Mesodermal cell (in vitro differentiated cells): ENCODE results near the gene TWF2.

Experiments
- H3K27ac ChIP-seq: 2 replicates; pipeline ENCODE4 v1.7.0; 2013; ENCODE audit warnings: mild to moderate bottlenecking, low read depth, low read length, moderate library complexity; ENCODE audit not compliant: severe bottlenecking
- H3K36me3 ChIP-seq: 2 replicates; pipeline ENCODE4 v1.7.1; 2013; ENCODE audit warnings: mild to moderate bottlenecking, low read length, moderate library complexity; ENCODE audit not compliant: control insufficient read depth, insufficient read depth
- H3K4me1 ChIP-seq: one replicate; pipeline ENCODE4 v1.7.1; 2013; ENCODE audit warnings: mild to moderate bottlenecking, low read length; ENCODE audit not compliant: insufficient read depth, control insufficient read depth, poor library complexity, severe bottlenecking
- H3K4me3 ChIP-seq: 2 replicates; pipeline ENCODE4 v1.7.0; 2013; ENCODE audit warnings: low read length, control low read depth, mild to moderate bottlenecking; ENCODE audit not compliant: insufficient read depth, poor library complexity, severe bottlenecking; ENCODE audit errors: extremely low read depth
- H3K9me3 ChIP-seq: 2 replicates; pipeline ENCODE4 v1.7.1; 2013; ENCODE audit warnings: mild to moderate bottlenecking, low read length, moderate library complexity; ENCODE audit not compliant: control insufficient read depth
- WGBS, 2 experiments: methylation state at CpG; one replicate each; pipeline ENCODE4 v1.1.5; 2013; ENCODE audit warnings: missing lambda C conversion rate in 2 of 2; ENCODE audit not compliant: insufficient coverage in 2 of 2; 5-methylcytosine and 5-hydroxymethylcytosine counted together

The TWF2 gene

DNA sequence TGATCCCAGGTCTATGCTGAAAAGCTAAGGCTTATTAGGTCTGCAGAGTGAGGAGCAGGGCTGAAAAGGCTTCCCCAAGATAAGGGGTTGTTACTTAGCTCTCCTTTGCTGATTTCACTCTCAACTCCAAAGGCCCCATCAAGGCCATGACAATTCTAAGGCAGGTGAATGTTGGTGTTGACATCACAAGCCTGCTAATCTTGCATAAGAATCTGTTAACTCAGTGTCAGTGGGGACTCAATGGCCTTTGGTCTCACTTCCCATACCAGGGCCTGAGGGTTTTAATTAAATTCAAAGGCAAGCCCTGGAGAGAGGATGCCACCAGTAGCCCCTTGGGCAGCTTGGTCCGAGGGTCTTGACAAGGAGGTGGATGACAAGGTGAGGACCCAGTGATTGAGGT is 50.4 kb downstream of the TWF2 start:
- no peak overlapping the region for H3K27ac ChIP-seq
- H3K36me3 ChIP-seq, result no peaks in the 10 kb centered on the region
- WGBS, 2 experiments, result 57 to 100% methylated on average over 1 of the region's 1 CpG
- H3K4me3 ChIP-seq, result no peak overlapping the region
- H3K4me1 ChIP-seq, result no peaks in the 10 kb centered on the region
- no peaks in the 10 kb centered on the region for H3K9me3 ChIP-seq

DNA sequence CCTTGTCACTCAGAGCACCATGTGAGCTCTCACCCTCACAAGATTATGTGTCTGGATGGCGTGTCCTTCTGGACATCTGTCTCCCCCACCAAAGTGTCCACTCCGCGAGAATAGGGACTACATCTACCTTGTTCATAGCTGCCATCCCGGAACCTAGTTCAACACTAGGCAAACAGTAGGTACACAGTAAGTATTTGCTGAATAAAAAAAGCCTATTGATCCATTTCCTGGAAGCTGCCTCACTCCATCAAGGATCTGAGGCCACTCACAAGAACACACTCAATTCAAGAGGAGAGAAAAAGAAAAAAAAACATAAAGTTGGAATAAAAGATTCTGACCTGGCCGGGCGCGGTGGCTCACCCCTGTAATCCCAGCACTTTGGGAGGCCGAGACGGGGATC is 52.2 kb downstream of the TWF2 start:
- Histone ChIP-seq H3K9me3 (no peaks in the 10 kb centered on the region), H3K36me3 (no peaks in the 10 kb centered on the region), H3K4me3 (no peak overlapping the region), H3K4me1 (no peaks in the 10 kb centered on the region), H3K27ac (no peak overlapping the region)
- WGBS, 2 experiments, result 93 to 100% methylated on average over 1 to 5 of the region's 9 CpGs

DNA sequence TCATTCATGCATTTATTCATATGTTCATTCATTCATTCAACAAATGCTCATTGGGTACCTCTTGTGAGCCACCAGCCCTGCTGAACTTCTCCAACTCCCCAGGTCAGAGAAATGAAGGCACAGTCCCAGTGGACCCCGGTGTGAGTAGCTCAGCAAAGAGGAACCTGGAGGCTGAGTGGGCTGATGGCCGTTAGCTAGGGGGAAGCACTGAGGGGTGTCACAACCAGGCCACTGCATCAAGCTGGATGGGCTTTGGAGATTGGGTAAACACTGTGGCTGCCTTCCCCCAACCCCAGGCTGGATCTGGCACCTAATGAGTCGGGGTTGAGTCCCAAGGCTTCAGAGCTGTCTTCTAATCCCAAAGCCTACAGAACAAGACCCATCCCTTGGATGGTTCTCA is 53.1 kb downstream of the TWF2 start:
- no peaks in the 10 kb centered on the region for H3K9me3 ChIP-seq
- no peaks in the 10 kb centered on the region for H3K4me1 ChIP-seq
- H3K4me3 ChIP-seq, result no peak overlapping the region
- 100% methylated on average over 3 of the region's 3 CpGs for WGBS, 2 experiments
- no peaks in the 10 kb centered on the region for H3K36me3 ChIP-seq
- no peak overlapping the region for H3K27ac ChIP-seq

DNA sequence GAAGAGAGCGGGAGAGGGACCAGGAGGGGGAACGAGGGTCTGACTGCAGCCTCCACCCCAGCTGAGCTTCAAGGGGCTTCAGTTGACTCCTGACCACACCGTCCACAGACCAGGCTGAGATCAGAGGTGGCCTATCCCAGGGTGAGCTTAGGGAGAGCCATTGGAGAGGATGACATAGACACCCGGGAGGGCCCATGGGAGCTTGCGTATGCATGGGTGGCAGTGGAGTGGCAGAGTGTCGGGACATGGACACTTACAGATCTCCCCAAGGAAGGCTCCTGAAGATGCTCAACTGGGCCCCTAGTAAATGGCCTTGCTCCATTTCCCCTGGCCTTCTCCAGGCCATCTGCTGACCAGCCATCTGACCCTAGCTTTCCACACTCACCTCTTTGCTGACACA is 53.6 kb downstream of the TWF2 start:
- H3K4me3 ChIP-seq, result no peak overlapping the region
- H3K9me3 ChIP-seq, result no peaks in the 10 kb centered on the region
- H3K36me3 ChIP-seq, result no peaks in the 10 kb centered on the region
- 95 to 96% methylated on average over 6 of the region's 6 CpGs for WGBS, 2 experiments
- H3K27ac ChIP-seq, result no peak overlapping the region
- H3K4me1 ChIP-seq, result no peaks in the 10 kb centered on the region

DNA sequence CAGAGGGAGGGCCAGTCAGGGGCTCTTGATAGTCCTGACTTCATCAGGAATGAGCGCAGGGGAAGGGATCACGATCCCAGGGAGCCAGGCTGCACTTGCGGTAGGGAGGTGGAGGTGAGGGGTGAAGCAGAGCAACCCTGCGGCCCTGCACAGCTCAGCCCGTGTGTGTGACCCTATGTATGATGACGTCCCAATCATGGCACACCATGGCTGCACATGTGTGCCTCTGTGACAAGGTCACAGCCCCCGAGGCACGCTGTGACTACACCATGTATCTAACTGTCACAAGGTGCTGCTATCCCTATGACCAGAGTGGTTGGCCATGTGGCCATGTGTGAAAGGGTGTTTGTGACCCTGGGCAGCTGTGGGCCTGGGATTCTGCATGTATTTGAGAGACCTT is 54.3 kb downstream of the TWF2 start:
- no peak overlapping the region for H3K4me3 ChIP-seq
- H3K4me1 ChIP-seq, result no peaks in the 10 kb centered on the region
- H3K27ac ChIP-seq, result no peak overlapping the region
- no peaks in the 10 kb centered on the region for H3K36me3 ChIP-seq
- 83 to 86% methylated on average over 8 of the region's 8 CpGs for WGBS, 2 experiments
- H3K9me3 ChIP-seq, result no peaks in the 10 kb centered on the region

DNA sequence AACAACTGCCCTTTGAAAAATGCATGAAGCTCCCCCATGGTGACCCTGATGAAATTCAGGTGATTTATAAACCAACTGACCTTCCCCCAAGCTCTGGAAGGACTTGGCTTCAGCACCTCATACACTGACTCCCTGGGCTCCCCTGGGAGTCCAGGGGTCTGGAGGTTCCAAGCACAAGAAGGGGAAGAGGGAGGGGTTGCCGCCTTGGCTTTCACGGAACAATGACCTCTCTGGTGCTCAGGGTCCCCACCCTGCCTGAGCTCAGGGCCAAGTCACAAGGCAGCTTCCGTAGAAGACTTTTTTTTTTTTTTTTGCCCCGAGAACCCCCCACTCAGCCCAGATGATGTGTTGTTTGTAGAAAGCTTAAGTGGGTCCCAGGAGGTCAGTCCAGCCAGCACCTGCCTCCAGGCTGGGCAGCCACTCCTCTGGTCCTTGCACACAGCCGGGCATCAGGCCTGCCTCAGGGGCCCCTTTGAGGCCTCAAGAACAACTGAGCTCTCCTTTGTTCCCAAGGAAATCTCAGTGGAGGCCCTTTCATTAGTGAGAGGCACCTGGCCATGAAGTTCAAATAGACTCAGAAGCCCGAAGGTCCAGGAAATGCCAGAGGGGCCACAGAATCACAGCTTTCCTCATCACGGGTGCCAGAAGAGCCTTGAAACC is 55.0 kb downstream of the TWF2 start:
- Histone ChIP-seq H3K9me3 (no peaks in the 10 kb centered on the region), H3K4me1 (no peaks in the 10 kb centered on the region), H3K4me3 (no peak overlapping the region), H3K36me3 (no peaks in the 10 kb centered on the region), H3K27ac (no peak overlapping the region)
- WGBS, 2 experiments, result 88 to 100% methylated on average over 2 to 3 of the region's 7 CpGs

DNA sequence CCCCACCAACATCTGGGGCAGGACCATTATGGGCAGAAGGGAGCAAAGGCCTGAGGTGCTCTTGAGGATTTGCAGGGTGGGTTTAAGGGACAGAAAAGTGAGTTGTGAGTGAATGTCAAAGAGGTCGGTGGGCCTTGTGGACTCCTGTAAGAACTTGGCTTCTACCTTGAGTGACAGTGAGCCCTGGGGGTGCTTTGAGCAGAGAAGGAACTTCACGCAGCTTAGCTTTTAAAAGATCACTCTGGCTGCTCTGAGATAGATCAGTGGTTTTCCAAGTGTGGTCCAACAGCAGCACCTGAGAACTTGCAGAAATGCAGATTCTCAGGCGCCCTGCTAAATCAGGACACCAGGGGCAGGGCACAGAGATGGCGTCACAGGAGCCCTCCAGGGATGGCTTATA is 56.3 kb downstream of the TWF2 start:
- no peaks in the 10 kb centered on the region for H3K9me3 ChIP-seq
- no peaks in the 10 kb centered on the region for H3K36me3 ChIP-seq
- H3K27ac ChIP-seq, result no peak overlapping the region
- H3K4me1 ChIP-seq, result no peaks in the 10 kb centered on the region
- 93 to 100% methylated on average over 3 to 4 of the region's 4 CpGs for WGBS, 2 experiments
- no peak overlapping the region for H3K4me3 ChIP-seq

DNA sequence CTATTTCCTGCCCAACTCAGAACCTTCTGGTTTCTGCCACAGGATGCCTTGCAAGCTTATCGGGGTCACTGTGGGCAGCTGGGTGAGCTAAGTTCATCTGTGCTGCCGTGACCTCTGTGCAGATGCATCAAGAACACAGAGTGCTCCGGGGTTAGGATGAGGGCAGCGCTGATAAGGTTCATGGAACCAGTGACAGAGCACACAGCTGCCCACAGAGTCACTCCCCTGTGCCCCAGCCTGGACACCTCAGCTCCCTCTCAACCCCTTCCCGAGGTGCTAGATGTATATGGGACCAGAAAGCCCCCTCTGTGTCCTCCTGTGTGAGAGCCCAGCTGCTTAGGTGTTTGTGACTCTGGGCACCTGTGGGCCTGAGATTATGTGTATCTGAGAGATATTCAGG is 56.8 kb downstream of the TWF2 start:
- Histone ChIP-seq H3K27ac (no peak overlapping the region), H3K9me3 (no peaks in the 10 kb centered on the region), H3K4me1 (no peaks in the 10 kb centered on the region), H3K4me3 (no peak overlapping the region), H3K36me3 (no peaks in the 10 kb centered on the region)
- 89 to 93% methylated on average over 4 to 5 of the region's 5 CpGs for WGBS, 2 experiments

DNA sequence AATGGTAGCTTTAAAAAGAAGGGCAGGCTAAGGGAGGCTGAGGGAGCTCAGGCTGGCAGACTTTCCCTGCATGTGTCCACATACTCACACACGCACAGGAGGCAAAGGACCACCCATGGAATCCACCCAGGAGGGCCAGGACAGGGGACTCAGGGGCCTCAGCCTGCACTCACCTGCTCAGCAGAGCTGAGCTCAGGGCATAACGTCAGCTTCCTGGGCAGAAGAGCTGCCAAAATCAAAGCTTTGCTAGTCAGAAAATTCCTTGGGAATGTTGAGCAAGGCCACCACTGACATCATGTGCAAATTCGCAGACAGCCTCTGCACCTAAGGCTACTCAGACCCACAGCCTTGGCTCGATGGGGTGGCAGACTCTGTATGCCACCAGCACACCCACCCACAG is 57.4 kb downstream of the TWF2 start:
- no peak overlapping the region for H3K27ac ChIP-seq

More for the DNA sequence above, 57.4 kb downstream of the TWF2 start:
- Histone ChIP-seq H3K36me3 (no peaks in the 10 kb centered on the region), H3K9me3 (no peaks in the 10 kb centered on the region), H3K4me1 (no peaks in the 10 kb centered on the region), H3K4me3 (no peak overlapping the region)
- 67 to 78% methylated on average over 4 of the region's 4 CpGs for WGBS, 2 experiments
